DMS53 treated with DMSO at 0.1 percent for 48 hours (cell line): ENCODE measurements around the gene CARS1.

Experiments used
- DNase-seq: peaks from one replicate; lab custom pipeline; 2025; ENCODE audit not compliant: unreplicated experiment; lab: John Stamatoyannopoulos, UW

The CARS1 gene

GRCh38 chr11:3010521-3011275 is 46.5 kb downstream of the CARS1 start:
- DNase-seq, result no peak

- DNase-seq, result no peak
These were observed 47.2 kb downstream of the CARS1 start for GRCh38 chr11:3010004-3010403.

GRCh38 chr11:3009481-3009880 is 47.7 kb downstream of the CARS1 start:
- no peak for DNase-seq

GRCh38 chr11:3008746-3009336 is 48.4 kb downstream of the CARS1 start:
- no peak for DNase-seq

- DNase-seq, result no peak
These were observed 49.7 kb downstream of the CARS1 start for GRCh38 chr11:3007404-3008010.

DNA sequence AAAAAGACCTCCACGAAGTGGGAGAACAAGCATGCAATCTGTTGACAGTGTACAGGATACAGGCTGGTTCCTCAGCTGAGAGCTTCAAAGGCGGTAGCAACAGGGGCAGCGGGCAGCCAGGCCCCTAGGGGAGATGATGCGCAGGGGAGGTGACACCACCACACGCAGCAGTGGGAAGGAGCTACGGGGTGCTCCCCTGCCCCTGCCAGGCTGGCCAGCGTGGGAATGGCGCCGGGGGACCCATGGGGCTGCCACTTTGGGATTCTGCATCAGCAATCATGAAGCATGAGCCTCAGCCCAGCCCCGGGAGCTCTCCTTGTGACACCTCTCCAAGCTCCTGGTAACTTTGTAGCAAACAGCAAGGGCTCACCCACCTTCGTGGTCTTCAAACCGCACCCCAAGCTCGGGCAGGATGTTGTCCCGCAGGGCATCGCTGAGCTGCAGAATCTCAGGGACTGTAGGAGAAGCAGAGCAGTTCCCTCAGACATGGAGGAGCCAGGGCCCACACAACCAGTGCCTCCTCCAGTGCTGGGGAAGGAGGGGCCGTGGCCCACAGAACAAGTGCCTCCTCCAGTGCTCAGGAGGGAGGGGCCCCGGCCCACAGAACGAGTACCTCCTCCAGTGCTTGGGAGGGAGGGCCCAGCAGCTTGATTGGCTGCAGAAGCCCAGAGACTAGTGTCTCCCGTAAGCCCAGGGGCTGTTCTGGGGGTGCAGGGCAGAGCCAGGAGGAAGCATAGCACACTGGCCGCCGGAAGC is 50.5 kb downstream of the CARS1 start:
- no peak for DNase-seq

DNA sequence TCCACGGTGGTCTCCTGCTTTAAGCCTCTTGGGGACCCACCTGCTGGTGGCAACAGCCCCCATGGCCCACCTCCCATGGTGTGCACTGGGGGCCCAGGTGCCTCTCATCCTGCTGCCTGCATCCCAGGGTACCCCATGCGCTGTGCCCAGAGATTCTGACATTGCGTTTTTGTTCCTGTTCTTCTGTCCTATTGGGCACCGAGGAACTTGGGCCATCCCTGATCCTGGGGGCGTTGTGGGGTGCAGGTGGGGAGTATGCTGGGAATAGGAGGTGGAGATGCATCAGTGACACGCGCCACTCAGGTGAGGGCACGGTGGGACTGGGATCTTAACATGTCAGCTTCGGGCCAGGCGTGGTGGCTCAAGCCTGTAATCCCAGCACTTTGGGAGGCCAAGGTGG is 52.7 kb downstream of the CARS1 start:
- DNase-seq, result no peak

- no peak for DNase-seq
These were observed 53.6 kb downstream of the CARS1 start for GRCh38 chr11:3003396-3004231.

DNA sequence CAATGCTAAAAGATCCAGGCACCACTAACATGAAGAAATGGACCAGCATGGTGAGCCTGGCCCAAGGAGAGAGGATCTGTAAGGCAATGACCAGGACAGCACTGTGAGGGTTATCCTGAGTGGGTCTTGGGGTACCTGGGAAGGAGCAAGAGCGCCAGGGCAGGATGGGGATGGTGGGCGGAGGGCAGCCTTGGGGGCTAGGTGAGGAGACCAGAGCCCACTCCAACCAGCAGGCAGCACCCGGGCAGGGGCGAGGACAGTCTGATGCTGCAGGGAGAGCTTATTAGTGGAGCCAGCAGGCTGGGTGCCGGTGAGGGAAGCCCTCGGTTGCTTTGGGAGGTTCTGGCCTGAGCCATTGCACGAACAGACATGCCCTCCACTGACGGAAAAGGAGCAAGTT is 54.4 kb downstream of the CARS1 start:
- no peak for DNase-seq

GRCh38 chr11:3002351-3002861 is 54.8 kb downstream of the CARS1 start:
- DNase-seq, result no peak

DNA sequence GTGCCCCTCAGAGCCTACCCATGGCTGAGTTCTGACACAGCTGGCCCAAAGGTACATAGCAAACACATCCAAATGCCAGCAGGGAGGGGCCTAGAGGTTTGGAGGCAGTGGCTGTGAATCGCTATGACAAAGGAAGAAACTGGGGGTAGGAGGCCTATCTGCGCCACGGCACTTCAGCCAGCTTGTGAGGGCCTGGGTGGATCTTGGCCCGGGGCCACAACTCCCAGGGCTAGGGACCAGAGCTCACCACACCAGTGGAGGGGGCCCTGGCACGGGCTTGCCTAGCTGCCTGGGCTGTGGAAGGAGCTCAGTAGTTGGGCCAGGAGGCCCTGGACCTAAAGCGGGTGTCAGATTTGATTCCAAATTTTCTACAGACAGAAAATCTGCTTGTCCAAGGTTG is 55.7 kb downstream of the CARS1 start:
- DNase-seq, result no peak

DNA sequence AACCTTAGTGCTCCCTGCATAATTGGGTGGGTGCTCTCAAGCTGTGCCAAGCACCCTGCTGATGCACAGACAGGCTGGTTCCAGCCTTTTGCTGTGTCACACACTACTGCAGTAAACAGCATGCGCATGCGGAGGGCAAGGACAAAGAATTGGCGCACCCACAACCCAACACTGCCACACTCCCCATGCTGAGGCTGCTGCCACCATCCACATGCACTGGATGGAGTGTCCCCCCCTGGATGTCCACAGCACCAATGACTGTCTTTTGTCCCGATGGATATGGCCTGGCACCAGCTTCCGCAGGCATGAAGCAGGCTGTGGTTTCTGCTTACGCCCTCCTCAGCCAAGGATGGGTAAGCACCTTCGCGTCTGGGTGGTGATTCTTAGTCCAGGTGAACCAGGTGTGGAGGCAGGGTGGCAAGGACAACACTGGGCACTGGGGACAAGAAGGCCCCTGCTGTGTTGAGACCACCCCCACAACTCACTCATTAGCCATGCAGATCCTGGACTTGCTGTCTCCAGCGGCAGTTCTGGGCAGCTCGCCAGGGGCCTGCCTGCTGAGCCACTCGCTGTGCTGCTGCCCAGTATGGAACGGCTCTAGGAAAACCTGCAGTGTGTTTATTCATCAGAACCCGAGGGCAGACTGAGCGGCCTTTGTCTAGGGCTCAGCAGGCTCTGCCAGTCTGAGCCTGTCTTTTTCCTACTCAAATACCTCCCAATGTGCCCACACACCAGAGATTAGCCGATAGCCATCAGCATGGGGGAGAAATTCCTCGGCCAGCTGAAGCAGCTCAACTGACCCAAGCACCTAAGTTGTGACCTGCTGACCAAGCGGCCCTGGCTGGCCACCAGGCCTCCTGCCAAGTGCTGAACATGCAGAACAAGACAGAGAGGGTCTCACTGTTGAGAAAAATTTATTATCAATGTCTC is 56.9 kb downstream of the CARS1 start:
- DNase-seq, result no peak

DNA sequence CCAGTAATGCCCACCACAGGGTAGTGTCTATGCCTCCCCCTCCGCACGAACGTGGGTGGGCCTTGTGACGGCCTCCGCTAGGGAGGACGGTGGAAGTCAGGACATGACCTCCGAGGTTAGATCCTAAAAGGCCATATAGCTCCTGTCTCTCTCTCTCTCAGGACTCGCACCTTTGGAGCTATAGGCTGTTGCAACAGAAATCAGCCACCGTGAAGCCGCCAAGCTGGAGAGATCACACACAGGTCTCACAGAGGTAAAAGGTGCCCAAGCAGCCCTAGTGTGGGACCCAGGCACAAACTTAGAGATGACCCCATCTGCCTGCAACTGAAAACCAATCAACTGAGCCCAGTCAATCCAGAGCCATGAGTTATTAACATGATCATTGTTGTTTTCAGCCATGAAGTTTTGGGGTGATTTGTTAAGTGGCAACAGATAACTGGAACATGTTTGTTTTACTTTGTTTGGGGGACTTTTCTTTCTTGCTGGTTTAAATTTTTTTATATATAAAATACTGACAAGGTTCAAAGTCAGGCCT is 57.7 kb downstream of the CARS1 start:
- no peak for DNase-seq

DNA sequence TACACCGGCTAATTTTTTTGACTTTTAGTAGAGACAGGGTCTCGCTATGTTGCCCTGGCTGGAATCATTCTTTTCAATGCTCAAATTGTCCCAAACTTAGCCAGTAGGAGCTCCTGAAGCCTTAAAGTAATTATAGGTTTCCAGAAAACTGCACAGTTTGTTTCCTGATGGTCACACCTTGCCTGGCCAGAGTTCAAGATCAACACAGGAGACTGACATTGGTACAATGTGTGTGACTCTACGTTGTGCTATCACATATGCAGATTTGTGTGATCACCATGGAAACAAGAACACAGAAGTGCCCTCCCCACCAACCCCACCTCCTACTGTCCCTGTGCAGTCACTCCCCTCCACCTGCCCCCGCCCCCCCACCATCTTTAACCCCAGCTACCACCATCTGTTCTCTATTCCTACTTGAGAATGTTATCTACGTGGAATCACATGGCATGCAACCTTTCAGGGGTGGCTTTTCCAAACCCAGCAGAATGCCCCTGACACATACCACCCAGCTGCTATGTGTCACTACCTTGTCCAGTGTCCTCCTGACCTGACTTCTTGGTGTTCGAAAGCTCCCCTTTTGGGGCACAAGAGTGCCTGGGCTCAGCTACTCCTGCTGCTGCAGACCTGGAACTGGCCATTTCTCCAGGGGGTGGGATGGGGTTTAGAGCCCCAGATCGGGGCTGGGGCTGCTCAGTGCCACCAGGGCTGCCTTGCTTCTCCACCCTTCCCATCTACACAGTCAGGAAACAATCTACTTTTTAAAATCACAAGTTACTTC is 59.0 kb downstream of the CARS1 start:
- DNase-seq, result no peak

- DNase-seq, result no peak
These were observed 59.8 kb downstream of the CARS1 start for GRCh38 chr11:2997406-2997805.

- no peak for DNase-seq
These were observed 60.2 kb downstream of the CARS1 start for GRCh38 chr11:2996976-2997375.

- no peak for DNase-seq
These were observed 61.2 kb downstream of the CARS1 start for GRCh38 chr11:2995893-2996554.

- DNase-seq, result no peak
These were observed 62.1 kb downstream of the CARS1 start for GRCh38 chr11:2995031-2995561.
